ENCODE measurements around the gene TCP11.

The TCP11 gene

GRCh38 chr6:35089216-35089934, 51.8 kb downstream of the TCP11 start:
- H3K4me3 ChIP-seq (ENCODE audit: low read depth, low read length), result no peak overlapping the region
- no peak for TF ChIP-seq CTCF (IDR thresholded peaks at IDR 0.05; ENCODE audit: borderline replicate concordance, insufficient read depth, low read depth, low read length)

- TF ChIP-seq CTCF (IDR thresholded peaks at IDR 0.05; ENCODE audit: borderline replicate concordance, insufficient read depth, low read depth, low read length), result no peak
- H3K4me3 ChIP-seq (ENCODE audit: low read depth, low read length), result no peak overlapping the region
Observed at GRCh38 chr6:35088281-35089215, 52.6 kb downstream of the TCP11 start.

- no peak for TF ChIP-seq CTCF (IDR thresholded peaks at IDR 0.05; ENCODE audit: borderline replicate concordance, insufficient read depth, low read depth, low read length)
Observed at GRCh38 chr6:35087361-35088280, 53.5 kb downstream of the TCP11 start.

GRCh38 chr6:35086636-35087360, 54.3 kb downstream of the TCP11 start:
- no peak for TF ChIP-seq CTCF (IDR thresholded peaks at IDR 0.05; ENCODE audit: borderline replicate concordance, insufficient read depth, low read depth, low read length)
- H3K4me3 ChIP-seq (ENCODE audit: low read depth, low read length), result no peak overlapping the region

More at GRCh38 chr6:35087361-35088280, 53.5 kb downstream of the TCP11 start:
- no peak overlapping the region for H3K4me3 ChIP-seq (ENCODE audit: low read depth, low read length)

- no peak for TF ChIP-seq CTCF (IDR thresholded peaks at IDR 0.05; ENCODE audit: borderline replicate concordance, insufficient read depth, low read depth, low read length)
- H3K4me3 ChIP-seq (ENCODE audit: low read depth, low read length), result no peak overlapping the region
Observed at GRCh38 chr6:35086282-35086632, 54.9 kb downstream of the TCP11 start.

Data from GM12875 (cell line).